Neural progenitor cell (in vitro differentiated cells): ENCODE data around the gene BBX.

ENCODE experiments used
- EZH2phosphoT487 ChIP-seq: fragments of 200-600 bp; sonication (generic); IDR thresholded peaks from 2 replicates; pipeline ENCODE4 v1.6.1; 2017; ENCODE audit warnings: antibody characterized with exemption
- TF ChIP-seq, protein P1 (sequence below): fragments of 200-600 bp; sonication (generic); IDR thresholded peaks from 2 replicates; pipeline ENCODE4 v1.5.1; 2017; ENCODE audit warnings: antibody characterized with exemption, mild to moderate bottlenecking

DNA sequence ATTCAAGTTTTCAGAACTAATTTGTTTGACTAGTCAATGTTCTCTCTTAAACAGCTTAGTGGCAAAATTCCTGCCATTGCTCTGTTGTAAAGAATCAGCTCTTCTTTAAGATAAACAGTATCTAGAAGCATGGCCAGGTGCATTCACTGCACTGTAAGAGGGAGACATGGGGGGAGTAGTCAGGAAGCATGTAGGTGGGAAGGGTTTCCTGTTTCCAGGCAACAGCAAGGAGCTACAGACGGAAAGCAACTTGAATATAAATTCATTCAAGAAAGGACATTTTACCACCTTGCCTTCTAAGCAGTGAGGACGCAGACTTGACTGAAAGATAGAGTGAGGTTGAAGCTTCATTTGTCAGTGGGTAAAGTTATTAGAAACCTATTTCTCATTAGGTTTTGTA lies 55.3 kb downstream of the BBX start:
- TF ChIP-seq EZH2phosphoT487: no peak
- TF ChIP-seq, protein P1, sequence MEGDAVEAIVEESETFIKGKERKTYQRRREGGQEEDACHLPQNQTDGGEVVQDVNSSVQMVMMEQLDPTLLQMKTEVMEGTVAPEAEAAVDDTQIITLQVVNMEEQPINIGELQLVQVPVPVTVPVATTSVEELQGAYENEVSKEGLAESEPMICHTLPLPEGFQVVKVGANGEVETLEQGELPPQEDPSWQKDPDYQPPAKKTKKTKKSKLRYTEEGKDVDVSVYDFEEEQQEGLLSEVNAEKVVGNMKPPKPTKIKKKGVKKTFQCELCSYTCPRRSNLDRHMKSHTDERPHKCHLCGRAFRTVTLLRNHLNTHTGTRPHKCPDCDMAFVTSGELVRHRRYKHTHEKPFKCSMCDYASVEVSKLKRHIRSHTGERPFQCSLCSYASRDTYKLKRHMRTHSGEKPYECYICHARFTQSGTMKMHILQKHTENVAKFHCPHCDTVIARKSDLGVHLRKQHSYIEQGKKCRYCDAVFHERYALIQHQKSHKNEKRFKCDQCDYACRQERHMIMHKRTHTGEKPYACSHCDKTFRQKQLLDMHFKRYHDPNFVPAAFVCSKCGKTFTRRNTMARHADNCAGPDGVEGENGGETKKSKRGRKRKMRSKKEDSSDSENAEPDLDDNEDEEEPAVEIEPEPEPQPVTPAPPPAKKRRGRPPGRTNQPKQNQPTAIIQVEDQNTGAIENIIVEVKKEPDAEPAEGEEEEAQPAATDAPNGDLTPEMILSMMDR: no peak
